Stimulated activated CD8-positive, alpha-beta memory T cell treated with anti-CD3 and anti-CD28 coated beads, Interleukin-15, amount 100 ng/mL, for 1 hour (primary cell): ENCODE results near the gene RASA3.

Experiments
- DNase-seq: peaks from one replicate; pipeline ENCODE4 v3.0.0-alpha.2; 2020; ENCODE audit warnings: low read depth

The RASA3 gene

GRCh38 chr13:113981194-113981605 is 151.2 kb downstream of the RASA3 start:
- no peak for DNase-seq

GRCh38 chr13:113980489-113981064 is 151.8 kb downstream of the RASA3 start:
- no peak for DNase-seq

- DNase-seq, result no peak
Observed at GRCh38 chr13:113979791-113980471, 152.5 kb downstream of the RASA3 start.

- DNase-seq, result no peak
Observed at GRCh38 chr13:113978741-113979481, 153.5 kb downstream of the RASA3 start.

GRCh38 chr13:113977976-113978375 is 154.4 kb downstream of the RASA3 start:
- no peak for DNase-seq

- DNase-seq, result no peak
Observed at GRCh38 chr13:113976711-113977684, 155.4 kb downstream of the RASA3 start.

GRCh38 chr13:113975416-113975815 is 157.0 kb downstream of the RASA3 start:
- DNase-seq, result no peak

GRCh38 chr13:113974304-113975281 is 157.8 kb downstream of the RASA3 start:
- no peak for DNase-seq

- no peak for DNase-seq
Observed at GRCh38 chr13:113973218-113974164, 158.9 kb downstream of the RASA3 start, which contains the start of gene C13orf46. TSS of gene C13orf46 (minus strand) at chr13:113974076. CDS start at chr13:113973997, 79 bp downstream.

GRCh38 chr13:113972451-113973217 is 159.8 kb downstream of the RASA3 start:
- no peak for DNase-seq

- no peak for DNase-seq
Observed at GRCh38 chr13:113971471-113972231, 160.8 kb downstream of the RASA3 start.

GRCh38 chr13:113970810-113971470 is 161.5 kb downstream of the RASA3 start:
- no peak for DNase-seq

GRCh38 chr13:113969973-113970611 is 162.3 kb downstream of the RASA3 start:
- no peak for DNase-seq

- no peak for DNase-seq
Observed at GRCh38 chr13:113969311-113969972, 163.0 kb downstream of the RASA3 start.

- DNase-seq, result no peak
Observed at GRCh38 chr13:113968463-113969310, 163.7 kb downstream of the RASA3 start.
